Fibroblast of peridontal ligament (primary cell): ENCODE data around the gene CCM2.
"Not testable (repeated sequence)": the region's sequence is repeated elsewhere in the genome, so short reads cannot be mapped to it uniquely, and the experiment has no call there.

Source experiments
- DNase-seq: peaks from one replicate; pipeline ENCODE4 v3.0.0-alpha.2; 2010; ENCODE audit errors: extremely low read depth

Gene CCM2

DNA sequence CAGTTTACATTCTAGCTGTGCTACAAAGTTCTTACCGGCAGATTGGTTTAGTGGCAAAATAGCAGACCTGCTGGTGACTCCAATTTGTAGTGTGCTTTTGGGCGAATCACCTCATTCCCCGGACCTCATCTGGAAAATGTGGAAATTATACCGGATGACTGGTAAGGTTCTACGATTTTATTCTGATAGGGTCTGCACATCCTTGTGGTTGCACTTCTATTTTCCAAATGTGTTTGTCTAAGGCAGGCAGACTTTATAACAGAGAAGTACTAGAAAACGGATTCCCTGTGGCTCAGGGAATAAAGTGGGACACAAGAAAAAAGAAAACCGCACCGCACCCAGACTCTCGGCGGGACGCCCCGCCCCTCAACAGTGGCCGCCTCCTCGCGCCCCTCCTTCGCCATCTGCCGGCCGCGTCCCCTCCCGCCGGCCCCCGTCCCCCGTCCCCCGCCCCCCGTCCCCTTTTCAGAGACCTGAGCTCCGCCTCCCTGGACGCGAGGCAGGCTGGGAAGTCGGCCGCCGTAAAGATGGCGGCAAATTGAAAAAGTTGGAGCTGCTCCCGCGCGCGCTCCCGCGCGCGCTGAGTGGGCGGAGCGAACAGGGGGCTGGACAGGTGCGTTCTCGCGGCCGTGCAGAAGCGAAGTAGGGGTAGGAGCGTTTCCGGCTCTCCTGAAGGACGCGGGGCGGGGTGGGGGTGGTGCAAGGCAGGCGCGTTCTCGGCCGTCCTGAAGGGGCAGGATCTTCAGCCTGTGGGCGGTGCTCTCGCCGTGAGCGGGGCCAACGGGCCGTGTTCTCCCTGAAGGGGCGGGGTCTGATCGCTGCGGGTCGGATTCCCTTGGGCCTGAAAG lies 532 bp upstream of the CCM2 start:
- DNase-seq, result peak; percentile 97

DNA sequence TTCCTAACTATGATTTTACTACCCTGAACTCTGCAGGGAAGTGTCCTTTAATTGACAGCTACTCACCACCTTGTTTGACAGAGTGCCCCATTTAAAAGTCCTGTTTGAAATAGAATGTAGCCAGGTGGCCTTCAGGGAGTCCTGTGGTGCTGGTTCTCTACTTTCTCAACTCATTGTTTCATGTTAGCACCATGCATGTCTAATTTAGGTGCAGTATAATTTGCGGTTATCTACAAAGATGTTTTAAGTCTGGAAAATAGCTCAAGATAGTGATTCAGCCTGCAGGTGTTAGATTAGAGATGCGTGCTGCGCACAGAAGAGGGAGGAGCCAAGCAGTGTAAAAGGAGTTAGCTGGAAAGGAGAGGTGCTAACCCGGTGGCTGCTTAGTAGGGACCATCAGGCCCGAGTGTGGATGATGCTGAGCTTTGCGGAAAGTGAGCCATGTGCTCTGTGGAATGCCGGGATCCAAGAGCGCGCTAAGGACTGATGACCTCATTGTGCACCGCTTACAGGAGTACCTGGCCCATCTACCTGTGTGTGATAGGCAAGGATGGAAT lies 1.2 kb downstream of the CCM2 start:
- no peak for DNase-seq

DNA sequence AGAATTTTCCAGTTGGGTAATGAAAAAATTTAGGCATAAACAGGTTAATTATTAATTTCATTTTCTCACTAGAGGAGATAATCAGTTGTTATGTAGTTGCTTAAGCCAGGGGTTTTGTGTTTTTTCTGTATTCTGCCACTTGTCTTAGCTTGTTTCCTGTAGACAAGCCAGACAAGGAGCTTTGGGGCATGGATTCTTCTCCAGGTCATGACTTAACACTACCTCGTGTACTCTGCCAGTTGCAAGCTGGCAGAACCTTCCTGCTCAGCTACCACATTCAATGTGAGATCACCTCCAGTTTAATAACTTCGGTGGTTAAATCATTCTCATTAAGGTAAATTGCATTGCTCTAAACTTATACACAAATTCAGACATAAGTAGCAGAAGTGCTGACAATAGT lies 1.8 kb downstream of the CCM2 start:
- DNase-seq, result no peak

DNA sequence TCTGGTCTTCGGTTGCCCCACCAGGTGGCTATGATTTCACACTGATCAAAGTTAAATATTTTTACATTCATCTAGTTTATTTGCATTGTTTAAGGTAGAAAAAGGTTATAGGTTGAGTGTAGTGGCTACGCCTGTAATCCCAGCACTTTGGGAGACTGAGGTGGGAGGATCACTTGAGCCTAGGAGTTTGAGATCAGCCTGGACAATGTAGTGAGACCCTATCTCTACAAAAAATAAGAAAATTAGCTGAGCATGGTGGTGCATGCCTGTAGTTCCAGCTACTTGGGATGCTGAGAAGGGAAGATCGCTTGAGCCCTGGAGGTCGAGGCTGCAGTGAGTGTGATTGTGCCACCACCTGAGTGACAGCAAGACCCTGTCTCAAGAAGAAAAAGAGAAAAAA lies 3.8 kb downstream of the CCM2 start:
- no peak for DNase-seq

GRCh38 chr7:45007106-45007505 lies 7.1 kb downstream of the CCM2 start:
- no peak for DNase-seq

- DNase-seq, result no peak
These were observed 7.7 kb downstream of the CCM2 start for GRCh38 chr7:45007571-45008328.

GRCh38 chr7:45013465-45013967 lies 13.5 kb downstream of the CCM2 start:
- peak; percentile 71 for DNase-seq

DNA sequence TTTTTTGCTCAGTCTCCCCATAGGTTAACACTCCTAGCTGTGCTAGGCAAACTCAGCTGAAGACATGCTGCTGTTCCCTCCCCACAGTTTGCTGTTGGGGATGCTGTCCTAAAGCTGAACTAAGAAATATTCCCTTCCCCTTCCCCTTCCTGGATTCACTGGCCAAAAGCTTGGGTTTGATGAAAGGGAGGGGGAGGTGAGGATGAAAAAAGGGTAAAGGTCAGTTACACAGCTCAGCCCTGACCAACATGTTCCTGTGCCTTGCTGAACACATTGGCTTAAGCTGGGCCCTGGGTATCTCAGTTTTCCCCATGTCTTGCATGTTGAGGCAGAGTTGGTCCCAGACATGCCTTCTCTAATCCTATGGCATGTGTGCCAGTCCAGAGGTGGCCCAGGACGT lies 15.3 kb downstream of the CCM2 start:
- DNase-seq, result no peak

DNA sequence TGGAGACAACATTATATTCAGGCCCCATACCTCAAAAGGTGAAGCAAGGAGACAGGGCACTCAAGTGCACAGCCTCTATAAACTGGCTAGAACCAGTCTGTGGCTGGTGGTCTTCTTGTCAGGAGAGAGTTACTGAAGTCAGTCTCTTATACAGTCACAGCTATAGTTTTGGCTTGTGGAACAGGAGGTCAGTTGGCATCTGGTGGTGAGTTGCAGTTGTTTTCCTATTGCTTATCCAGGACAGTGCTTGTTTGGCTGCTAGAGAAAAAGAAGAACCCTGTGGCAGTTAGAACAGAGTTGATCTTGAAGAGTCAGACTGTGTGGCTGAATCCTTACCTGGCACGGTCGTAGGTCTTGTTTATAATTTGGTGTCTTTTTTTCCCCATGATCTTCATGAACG lies 17.3 kb downstream of the CCM2 start:
- DNase-seq, result no peak

DNA sequence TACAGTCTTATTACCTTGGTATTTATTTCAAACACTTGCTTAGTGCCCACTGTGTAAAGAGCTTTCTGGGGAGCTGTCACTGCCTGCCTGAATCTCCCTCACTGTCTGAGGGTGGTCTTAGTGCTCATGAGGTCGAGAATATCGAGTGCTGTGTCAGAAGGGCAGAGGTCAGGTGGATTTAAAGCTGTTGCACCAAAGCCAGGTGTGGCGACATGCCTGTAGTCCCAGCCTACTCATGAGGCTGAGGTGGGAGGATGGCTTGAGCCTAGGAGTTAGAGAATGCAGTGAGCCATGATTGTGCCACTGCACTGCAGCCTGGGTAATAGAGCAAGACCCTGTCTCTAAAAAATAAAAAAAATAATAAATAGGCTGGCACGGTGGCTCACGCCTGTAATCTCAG lies 20.9 kb downstream of the CCM2 start:
- no peak for DNase-seq

GRCh38 chr7:45021604-45022296 lies 21.7 kb downstream of the CCM2 start:
- peak; percentile 22 for DNase-seq

GRCh38 chr7:45024126-45024744 lies 24.2 kb downstream of the CCM2 start:
- no peak for DNase-seq

- DNase-seq, result not testable (repeated sequence)
These were observed 25.5 kb downstream of the CCM2 start for GRCh38 chr7:45025473-45025872.

DNA sequence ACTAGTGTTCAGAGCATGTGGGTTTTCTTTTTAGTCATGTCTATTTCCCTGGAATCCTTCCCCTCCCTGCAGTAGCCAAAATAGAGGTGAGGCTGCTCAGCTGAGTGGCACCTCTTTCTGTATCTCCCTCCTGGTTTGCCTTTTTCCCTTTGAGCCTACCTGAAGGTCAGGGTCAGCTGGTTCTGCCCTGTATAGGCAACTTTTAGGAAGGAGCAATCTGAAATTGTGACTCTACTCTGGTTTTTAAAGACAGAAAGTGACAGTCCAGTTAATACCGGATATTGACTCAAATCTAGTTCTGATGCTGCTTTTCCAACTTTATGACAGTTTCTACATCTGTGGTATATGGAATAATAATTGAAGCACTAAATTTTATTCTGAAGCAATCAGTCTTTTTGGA lies 26.0 kb downstream of the CCM2 start:
- no peak for DNase-seq

- DNase-seq, result peak; percentile 70
These were observed 27.2 kb downstream of the CCM2 start for GRCh38 chr7:45026984-45027773.

DNA sequence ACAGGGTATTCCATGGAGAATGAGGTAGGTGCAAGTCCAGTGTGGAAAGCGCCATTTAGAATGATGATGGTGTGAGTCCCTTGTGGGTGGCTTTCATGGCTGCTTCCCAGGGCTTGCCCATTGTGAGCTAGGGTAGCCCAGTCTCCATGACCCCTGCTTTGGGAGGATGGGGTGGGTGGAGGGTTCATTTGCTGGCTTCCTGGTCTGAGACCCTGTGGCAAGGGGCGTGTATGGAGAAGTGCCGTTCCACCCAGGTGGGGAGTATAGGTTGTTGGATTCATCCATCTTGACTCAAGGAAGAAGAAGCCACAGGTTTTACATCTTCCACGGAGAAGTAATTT lies 27.7 kb downstream of the CCM2 start:
- DNase-seq, result no peak

DNA sequence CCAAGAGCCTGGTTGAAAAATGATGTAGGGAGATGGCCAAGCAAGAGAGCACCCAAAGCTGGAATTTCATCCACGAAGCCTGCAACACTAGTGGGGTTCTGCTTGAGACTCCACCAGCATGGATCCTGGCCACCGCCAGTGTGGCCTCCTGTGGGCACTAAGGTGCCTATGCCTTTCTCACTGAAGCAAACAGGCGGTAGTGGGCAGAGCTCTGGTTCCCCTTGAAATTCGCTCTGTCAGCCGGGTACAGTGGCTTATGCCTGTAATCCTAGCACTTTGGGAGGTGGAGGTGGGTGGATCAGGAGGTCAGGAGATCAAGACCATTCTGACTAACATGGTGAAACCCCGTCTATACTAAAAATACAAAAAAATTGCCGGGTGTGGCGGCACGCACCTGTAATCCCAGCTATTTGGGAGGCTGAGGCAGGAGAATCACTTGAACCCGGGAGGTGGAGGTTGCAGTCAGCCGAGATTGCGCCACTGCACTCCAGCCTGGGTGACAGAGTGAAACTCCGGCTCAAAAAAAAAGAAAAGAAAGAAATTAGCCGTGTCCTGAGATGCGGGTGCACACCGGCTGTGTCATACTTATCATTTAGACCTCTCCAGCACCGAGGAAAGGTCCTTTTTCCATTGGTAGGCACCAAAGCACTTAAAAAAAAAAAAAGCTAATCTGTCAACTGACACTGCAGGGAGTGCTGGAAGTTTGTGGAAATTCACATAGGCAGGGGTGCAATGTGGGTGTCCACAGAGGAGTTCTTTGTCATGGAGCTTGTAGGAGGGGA lies 28.3 kb downstream of the CCM2 start:
- no peak for DNase-seq

DNA sequence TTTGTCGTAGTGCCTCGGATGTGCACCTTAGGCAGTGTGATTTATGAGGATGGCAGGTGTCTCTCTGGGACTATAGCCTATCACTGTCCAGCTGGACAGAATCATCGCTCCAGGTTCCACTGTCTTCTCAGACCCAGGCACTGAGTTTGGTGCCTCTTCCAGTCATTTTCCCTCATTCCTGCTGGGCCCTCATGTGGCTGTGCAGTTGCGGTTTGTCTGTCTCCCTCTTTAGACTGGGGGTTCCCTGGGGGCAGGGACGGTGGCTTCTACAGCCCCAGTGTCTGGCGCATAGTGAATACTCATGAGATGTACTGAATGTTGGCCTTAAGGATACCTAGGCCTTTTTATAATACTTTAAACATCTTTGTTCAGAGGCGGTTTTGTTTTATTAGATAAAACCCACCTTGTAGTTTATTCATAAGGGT lies 28.9 kb downstream of the CCM2 start:
- DNase-seq, result no peak

DNA sequence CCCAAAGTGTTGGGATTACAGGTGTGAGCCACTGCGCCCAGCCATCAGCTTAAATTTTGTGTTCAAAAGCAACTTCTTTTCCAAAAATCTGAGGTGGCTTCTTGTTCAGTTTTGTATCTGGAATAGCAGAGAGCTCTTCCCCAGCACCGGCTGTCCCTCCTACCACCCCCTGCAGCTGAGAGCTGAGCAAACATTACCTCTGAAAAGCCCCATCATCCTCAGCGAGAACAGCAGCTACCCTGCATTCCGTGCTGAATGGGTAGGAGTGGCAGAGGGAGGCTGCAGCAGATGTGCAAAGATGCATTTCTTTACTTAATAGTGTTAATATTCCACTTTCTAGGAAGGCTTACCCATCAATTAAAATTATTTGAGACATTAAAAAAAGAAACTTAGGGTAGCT lies 31.8 kb downstream of the CCM2 start:
- DNase-seq, result no peak

DNA sequence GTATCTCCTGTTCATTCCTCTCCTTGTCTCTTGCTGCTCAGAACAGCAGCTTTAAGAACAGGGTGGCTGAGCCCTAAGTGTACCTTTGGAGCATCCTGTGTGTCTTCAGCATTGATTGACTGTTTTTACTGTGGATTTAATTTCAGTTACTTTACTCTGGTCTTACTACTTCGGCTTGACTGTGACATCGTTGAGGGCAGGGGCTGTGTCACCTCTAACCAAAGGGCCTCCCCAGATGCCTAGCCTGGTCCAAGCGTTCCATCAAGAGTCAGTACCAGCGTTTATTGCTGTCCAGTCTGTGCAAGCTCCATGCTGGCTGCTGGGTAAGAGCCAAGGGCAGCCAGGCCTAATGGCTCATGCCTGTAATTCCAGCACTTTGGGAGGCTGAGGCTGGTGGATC lies 32.4 kb downstream of the CCM2 start:
- DNase-seq, result no peak
